Dermis microvascular lymphatic vessel endothelial cell (primary cell): ENCODE data around the gene AP5B1. TPM values are rescaled to one million over a fixed set of nuclear protein-coding genes. Genes with fewer than 3 reads are reported as not detected.

ENCODE experiments used
- DNase-seq, 2 donors: peaks; one replicate each; pipeline versions ENCODE4 v3.0.0 to v3.0.0-alpha.2; 2010; ENCODE audit warnings: low read depth in 2 of 2
- total RNA-seq: library from RNA; depleted of rRNA; stranded (reverse); fragments of >200 nt; gene quantifications from 2 replicates; pipeline ENCODE4 v1.2.1, GENCODE V29; 2014

The AP5B1 gene
- 6.2 and 11.9 TPM in 2 replicates for total RNA-seq

GRCh38 chr11:65780770-65781151 is at the start of gene AP5B1:
Gene AP5B1 (minus strand): TSS chr11:65780976. CDS start chr11:65780591, 385 bp downstream.
- peak in 1 of 2 donors; percentile 65 for DNase-seq

GRCh38 chr11:65829459-65829858 is 48.7 kb upstream of the AP5B1 start:
- DNase-seq, result no peak

GRCh38 chr11:65826984-65827735 is 46.4 kb upstream of the AP5B1 start:
- DNase-seq, result no peak

- no peak for DNase-seq
Observed at GRCh38 chr11:65822776-65823528, 42.2 kb upstream of the AP5B1 start.

GRCh38 chr11:65821107-65821506 is 40.3 kb upstream of the AP5B1 start:
- no peak for DNase-seq

- DNase-seq, result peak; percentile 69 to 86
Observed at GRCh38 chr11:65817835-65818680, 37.3 kb upstream of the AP5B1 start.

GRCh38 chr11:65817312-65817834 is 36.6 kb upstream of the AP5B1 start:
- no peak for DNase-seq

GRCh38 chr11:65816696-65817095 is 35.9 kb upstream of the AP5B1 start:
- DNase-seq, result no peak

- no peak for DNase-seq
Observed at GRCh38 chr11:65814986-65815565, 34.3 kb upstream of the AP5B1 start.

GRCh38 chr11:65814131-65814985 is 33.6 kb upstream of the AP5B1 start:
- DNase-seq, result peak; percentile 66 to 88

- no peak for DNase-seq
Observed at GRCh38 chr11:65811764-65812475, 31.1 kb upstream of the AP5B1 start.

GRCh38 chr11:65810046-65810868 is 29.5 kb upstream of the AP5B1 start:
- DNase-seq, result no peak

GRCh38 chr11:65809496-65809895 is 28.7 kb upstream of the AP5B1 start:
- DNase-seq, result no peak

- no peak for DNase-seq
Observed at GRCh38 chr11:65808744-65809341, 28.1 kb upstream of the AP5B1 start.

- no peak for DNase-seq
Observed at GRCh38 chr11:65806979-65807378, 26.2 kb upstream of the AP5B1 start.

GRCh38 chr11:65803797-65804492 is 23.2 kb upstream of the AP5B1 start:
- DNase-seq, result no peak

- DNase-seq, result no peak
Observed at GRCh38 chr11:65802841-65803240, 22.1 kb upstream of the AP5B1 start.
